CD4-positive, alpha-beta T cell treated with Interferon alpha-2 for 1 hour (primary cell): ENCODE measurements around the gene LPCAT1.
"Not testable (repeated sequence)": the region's sequence is repeated elsewhere in the genome, so short reads cannot be mapped to it uniquely, and the experiment has no call there.

Experiments used
- DNase-seq, 2 donors: peaks; one replicate each; pipeline ENCODE4 v3.0.0-alpha.2; 2020 to 2022

LPCAT1 gene

DNA sequence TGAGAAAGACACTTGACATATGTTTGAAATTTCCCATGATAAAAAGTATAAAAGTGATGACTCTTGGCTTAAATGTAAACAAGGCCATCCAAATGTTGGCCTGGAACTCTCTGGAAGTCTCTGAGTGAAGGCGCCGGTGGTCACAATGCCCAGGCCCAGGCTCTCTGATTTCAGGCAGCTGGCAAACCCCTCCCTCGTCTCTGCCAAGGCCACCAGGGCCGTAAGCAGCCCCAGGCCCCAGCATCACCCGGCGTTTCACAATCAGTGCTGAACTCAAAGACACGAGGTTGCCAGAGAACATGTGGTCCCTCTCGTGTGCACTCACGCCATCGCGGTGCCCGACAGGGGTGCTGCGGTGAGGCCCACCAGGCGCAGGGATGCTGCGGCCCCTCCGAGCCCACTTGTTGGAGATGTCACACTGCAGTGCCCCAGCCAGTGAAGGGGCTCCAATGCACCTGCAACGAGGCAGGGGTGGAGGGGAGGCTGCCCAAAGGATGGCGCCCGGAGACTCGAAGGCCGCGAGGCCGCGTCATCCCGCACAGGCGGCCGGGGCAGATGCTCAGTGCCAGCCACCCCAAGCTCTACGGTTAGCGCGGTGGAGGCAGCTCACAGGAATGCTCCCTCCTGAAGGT is 15.0 kb downstream of the LPCAT1 start:
- DNase-seq = no peak

DNA sequence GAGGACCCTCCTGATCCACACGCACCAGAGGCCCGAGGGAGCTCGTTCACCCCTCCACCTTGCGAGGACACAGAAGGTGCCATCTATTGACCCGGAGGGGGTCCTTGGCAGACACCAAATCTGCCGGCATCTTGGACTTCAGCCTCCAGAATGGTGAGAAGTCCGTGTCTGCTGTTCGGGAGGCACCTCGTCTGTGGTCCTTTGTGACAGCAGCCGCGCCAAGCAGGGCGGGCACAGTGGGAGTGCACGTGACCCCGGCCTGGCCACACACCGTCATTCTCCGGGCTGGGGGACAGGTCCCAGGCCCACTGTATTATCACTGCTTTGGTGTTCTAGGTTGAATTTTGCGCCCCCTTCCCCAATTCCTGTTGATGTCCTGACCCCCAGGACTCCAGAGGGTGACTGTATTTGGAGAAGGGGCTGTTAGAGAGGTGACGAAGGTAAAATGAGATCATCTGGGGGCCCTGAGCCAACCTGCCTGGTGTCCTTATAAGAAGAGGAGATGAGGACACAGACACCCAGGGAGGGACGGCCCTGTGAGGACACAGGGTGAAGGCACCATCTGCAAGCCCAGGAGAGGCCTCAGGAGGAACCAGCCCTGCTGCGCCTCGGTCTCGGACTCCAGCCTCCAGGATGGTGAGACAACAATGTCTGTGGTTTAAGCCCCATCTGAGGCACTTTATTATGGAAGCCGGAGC is 15.7 kb downstream of the LPCAT1 start:
- DNase-seq = no peak

DNA sequence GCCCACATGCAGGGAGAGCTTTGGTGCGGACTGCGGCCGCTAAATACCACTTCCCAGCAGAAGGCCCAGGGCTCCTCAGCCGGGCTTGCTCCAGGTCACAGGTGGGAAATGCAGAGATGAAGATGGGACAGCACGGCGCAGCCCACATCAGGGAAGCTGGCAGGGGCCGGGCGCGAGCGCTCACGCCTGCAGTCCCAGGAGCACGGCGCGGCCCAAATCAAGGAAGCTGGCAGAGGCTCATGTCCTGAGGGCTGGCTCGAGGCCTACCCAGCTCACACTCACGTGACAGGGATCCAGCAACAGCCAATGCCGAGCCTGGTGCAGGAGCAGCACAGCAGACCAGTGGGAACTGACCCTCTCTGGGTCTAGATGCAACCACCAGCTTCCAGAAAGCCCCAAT is 16.3 kb downstream of the LPCAT1 start:
- no peak for DNase-seq

DNA sequence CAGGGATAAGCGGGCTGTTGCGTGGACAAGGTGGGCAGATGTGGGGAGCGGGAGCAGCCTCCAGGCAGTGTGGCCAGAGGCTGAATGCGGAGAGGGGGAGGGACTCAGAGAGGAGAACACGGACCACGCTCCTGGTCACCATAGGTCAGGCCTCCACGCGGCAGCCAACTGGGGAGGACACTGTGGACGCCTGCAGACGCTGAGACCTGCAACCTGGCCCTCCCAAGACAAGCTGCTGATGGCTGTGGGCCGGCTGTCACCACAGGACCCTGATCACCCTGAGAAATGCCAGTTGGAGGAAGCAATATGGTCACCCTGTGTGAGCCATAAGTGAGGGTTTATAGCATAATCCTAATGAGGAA is 16.8 kb downstream of the LPCAT1 start:
- no peak for DNase-seq

DNA sequence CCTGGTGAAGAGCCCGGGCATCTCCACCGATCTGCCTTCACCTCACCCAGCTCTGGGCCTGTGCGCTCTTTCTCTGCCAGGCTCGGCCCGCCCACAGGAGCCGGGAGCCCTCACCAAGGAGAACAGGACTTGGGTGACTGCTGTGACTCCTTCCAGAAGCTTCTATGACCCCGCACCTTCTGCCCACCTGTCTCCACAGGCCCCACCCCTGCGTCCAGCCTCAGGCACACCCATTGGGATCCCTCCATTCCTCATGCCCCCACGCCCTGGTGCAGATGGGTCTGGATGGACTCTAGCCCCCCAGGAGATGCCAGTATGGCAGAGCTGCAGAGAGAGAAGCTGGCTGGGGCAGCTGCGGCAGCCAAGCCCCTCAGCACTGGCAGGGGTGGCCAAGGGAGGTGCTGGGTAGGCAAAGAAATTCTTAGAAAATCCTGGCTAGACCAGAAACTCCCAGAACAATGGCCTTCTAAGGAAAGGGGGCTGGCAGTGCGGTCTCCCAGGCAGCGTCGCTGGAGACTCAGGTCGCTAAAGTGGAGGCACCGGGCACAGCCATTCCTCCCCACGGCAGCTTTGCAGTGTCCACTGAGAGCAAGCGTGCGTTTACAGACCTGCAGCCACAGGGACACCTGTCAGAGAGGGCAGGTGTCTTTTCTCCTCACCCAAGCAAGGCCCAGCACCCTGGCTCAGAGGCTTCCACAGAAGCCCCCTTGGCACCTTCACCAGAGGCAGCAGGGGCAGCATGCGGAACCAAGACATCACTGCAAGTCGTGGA is 17.3 kb downstream of the LPCAT1 start:
- DNase-seq = no peak

DNA sequence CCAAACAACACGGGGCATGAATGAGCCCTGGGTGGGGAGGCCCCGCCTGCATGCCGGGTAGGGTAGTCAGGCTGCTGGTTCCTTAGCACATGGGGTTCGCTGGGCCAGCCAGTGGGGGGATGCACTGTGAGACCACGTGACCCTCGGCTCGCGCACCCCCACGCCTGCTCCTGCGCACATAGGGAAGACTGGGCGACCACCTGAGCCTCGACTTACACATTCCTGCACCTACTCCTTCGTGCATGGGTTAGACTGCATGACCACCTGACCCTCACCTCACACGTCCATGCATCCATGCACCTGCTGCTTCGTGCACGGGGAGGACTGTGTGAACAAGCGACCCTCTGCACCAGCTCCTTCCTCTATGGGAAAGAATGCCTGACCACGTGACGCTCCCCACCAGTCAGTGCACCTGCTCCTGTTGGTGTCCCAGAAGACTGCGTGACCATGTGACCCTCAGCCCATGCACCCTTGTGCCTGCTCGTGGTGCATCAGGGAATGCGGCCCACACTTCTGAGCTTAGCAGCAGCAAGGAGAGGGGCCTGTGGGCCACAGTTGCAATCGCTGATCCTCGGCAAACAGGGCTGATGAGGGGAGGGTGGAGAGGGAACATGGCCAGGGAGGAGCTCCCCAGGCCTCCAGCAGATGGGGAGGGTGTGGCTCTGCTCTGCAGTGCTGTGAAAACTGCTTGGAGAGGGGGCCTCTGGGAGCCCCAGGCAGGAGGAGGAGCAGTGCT is 18.1 kb downstream of the LPCAT1 start:
- DNase-seq = no peak

- not testable (repeated sequence) for DNase-seq
Observed at GRCh38 chr5:1505089-1505488, 18.7 kb downstream of the LPCAT1 start.

DNA sequence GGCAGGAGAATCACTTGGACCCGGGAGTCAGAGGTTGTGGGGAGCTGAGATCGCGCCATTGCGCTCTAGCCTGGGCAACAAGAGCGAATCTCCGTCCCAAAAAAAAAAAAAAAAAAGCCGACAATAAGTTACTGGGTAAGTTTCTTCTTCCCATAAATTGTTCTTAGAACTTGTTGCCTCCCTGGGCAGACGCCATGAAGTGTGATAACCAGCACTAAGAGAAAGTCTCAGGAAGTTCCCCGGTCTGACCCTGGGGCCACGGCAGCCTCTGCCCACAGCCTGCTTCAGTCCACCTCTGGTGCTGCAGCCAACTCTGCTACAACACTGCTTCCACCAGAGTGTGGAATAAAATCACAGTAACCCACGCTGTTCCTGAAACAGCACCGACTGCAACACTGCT is 19.1 kb downstream of the LPCAT1 start:
- no peak for DNase-seq

DNA sequence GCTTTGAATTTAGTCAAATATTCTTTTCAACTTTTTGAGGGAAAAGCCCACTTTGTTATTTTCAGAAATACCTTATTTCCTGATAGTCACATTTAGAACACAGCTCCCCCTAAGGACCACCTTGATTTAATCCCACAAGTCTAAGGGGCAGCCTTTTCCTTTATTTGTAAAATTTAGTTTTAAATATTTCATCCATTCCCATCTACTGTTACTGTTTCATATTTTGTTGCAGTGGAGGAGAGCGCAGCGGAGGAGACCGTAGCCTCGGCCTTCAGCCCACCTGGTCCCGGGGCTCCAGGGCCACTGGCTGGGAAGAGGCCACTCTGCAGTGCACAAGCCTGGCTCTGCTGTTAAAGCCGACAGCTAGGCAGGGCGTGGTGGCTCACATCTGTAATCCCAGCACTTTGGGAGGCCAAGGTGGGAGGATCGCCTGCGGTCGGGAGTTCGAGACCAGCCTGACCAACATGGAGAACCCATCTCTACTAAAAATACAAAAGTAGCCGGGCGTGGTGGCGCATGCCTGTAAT is 19.6 kb downstream of the LPCAT1 start:
- no peak for DNase-seq

GRCh38 chr5:1503241-1504068 is 20.3 kb downstream of the LPCAT1 start:
- peak; percentile 23 to 71 for DNase-seq

DNA sequence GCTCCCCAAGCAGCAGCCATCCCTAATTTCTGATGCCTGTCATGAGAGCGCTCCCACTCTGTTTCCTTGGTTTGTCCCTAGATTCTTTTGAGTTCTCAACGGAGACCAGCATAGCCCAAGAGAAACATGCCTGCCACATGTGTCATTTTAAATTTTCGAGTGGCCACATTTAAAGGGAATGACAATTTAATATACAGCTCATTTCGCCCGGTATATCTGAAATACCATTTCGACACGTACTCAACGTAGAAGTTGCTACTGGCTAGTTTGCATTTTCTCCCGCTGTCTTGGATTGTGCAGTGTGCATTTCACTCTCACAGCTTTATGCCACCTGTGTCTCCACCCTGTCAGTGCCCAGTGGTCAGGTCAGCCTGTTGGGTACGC is 21.0 kb downstream of the LPCAT1 start:
- no peak for DNase-seq

DNA sequence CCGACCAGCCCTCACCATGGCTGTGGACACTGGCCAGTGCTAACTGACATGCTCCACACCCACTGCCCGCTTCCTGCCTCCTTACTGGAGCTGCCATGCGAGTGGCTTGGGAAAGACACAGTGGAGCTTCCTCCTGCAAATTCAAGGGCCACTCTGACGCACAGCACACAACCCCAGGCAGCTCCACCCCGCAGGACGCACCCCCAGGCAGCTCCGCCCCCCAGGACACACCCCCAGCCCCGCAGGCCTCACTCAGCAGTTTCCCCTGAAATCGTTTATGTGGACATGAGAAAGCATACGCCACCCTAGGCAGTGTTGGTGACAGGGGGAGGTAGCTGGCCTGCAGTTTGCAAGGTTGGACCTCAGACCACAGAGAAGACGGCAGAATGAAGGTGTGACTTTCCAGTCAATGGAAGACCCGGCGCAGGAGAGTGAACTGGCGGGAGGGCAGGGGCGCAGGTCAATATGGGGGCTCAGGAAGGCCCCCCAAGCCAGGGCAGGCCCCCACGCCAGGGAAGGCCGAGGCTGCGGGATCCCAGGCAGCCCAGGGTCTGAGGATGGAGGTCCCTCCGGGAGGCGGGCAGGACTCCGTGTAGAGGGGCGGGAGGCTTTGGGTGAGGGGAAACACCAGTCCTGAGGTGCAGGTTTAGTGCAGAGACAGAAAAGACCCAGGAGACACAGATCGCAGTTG is 21.6 kb downstream of the LPCAT1 start:
- DNase-seq = peak; percentile 45 to 81

DNA sequence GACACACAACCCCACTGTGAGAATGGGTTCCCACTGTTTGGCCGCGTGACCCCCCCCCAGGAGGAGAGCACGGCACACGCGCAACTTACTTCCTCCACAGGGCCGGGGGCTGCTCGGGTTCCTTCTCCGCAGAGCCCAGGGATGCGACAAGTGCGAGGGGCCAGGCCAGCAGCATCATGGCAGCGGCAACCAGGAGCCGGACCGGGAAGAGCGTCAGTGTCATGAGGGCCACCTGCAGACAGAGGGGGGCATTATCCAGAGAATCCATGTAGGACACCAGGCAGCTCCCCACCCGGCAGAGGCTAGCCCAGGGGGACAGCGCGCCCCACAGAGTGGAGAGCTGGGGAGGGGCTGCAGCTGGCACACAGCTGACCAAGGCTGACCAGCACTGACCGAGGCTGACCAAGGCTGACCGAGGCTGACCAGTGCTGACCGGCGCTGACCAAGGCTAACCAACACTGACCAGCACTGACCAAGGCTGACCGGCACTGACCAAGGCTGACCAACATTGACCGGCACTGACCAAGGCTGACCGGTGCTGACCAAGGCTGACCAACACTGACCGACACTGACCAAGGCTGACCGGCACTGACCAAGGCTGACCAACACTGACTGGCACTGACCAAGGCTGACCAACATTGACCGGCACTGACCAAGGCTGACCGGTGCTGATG is 22.3 kb downstream of the LPCAT1 start:
- DNase-seq = no peak

- no peak for DNase-seq
Observed at GRCh38 chr5:1500411-1501091, 23.2 kb downstream of the LPCAT1 start.

DNA sequence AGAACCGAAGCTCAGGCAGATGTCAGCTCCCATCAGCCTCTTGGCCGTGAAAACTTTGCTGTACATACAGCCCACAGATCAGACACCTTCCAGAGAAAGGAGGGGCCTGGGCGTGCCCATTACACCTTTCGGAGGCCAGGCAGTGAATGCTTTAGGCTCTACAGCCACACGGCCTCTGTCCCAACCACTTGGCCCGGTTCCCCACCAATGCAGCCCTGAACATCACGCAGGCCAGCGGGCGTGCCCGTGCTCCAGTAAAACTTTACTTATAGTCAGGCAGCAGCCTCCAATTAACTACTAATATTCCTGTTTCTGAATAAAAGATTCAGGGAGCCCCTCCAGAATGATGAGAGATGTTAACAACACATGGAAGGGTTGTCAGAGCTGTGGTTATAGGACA is 23.9 kb downstream of the LPCAT1 start:
- DNase-seq = no peak

DNA sequence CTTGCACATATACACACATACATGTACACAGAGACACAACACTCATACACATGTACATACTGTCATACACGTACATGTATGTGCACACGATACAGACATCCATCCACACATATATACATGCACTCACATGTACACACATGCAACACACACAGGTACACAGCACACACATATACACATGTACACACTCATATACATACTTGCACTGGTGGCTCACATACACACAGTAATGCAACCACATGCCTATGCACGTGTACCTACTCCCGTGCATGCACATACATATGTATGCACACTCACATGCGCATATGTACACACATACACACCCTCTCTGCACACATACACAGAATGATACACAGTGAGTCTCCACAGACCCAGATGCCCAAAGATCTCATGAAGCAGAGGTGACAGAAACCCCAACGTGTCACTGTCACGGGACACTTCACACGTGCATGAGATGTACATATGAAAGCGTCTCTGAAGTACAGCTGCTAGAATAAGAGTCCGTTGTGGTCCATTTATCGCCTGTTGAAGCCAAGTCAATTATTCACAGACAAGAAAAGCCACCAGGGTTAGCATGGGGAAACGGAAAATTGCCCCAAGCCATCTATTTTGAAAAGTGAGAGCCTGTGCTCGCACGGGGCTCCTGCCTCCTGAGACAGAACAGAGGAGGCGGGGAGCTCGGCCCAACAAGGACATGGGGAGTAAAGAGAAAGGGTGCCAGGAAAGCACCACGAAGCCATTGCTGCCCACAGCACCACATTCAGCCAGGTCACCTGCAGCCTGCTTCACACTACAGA is 24.9 kb downstream of the LPCAT1 start:
- no peak for DNase-seq

GRCh38 chr5:1497795-1498622 is 25.8 kb downstream of the LPCAT1 start:
- DNase-seq = no peak

DNA sequence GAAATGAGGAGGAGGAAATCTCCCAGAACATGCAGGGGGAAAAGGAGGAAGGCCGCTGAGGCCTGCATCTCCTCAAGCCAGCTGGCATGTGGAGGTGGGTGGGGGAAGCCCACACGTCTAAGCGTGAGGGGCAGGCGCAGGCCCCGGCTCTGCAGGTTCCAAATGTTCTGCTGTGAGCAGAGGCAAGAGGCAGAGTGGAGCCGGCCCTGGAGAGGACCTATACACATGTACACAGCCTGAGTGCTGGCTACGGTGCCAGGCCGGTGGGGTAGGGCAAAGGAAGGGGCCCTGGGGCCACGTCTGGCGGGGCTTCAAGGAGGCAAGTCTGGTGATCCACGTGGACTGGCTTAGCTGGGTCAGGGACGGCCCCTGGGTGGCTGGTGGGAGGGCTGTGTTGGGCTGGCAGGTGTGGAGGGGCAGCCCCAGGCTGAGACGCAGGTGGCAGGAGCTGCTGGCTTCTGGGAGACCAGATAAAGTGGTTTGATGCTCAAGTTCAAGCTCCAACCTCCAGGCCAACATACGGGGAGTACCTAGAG is 26.4 kb downstream of the LPCAT1 start:
- DNase-seq = no peak
